Thyroid gland (tissue), 4 donors: ENCODE results near the gene INPP5K.

Experiments
- POLR2A ChIP-seq, 2 donors: fragments of 450-650 bp; IDR thresholded peaks; one replicate each; pipeline ENCODE4 v1.6.1; 2017; ENCODE audit warnings: antibody characterized with exemption in 2 of 2, mild to moderate bottlenecking in 2 of 2, moderate library complexity in 1 of 2
- TF ChIP-seq, protein P1 (sequence below), 6 experiments: fragments of 200-600 bp in 3 of 6; fragments of 450-650 bp in 3 of 6; sonication (generic) in 3 of 6; IDR thresholded peaks; one replicate each; pipeline ENCODE4 v1.5.1; 2016 to 2019; ENCODE audit warnings: antibody characterized with exemption in 6 of 6, mild to moderate bottlenecking in 2 of 6, inconsistent platforms in 1 of 6, moderate library complexity in 1 of 6

DNA sequence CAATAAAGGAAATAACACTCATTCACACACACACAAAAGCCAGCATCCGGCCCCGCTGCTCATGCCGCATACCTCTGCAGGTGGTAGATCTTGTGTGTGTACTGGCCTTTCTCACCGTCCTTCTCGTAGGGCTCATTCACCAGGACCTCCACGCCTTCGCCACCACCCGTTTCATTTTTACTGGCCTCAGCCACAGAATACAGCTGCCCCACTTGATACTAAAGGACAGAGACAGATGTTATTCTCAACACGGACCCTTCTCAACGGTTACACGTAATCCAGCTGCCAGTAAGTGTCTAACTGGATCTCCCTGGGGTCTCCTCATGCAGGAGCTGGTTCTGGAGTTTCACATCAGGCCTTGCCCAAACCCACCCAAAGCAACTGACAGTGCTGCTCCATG is 36.5 kb upstream of the INPP5K start:
- TF ChIP-seq POLR2A (IDR thresholded peaks at IDR 0.05), result no peak
- TF ChIP-seq, protein P1, sequence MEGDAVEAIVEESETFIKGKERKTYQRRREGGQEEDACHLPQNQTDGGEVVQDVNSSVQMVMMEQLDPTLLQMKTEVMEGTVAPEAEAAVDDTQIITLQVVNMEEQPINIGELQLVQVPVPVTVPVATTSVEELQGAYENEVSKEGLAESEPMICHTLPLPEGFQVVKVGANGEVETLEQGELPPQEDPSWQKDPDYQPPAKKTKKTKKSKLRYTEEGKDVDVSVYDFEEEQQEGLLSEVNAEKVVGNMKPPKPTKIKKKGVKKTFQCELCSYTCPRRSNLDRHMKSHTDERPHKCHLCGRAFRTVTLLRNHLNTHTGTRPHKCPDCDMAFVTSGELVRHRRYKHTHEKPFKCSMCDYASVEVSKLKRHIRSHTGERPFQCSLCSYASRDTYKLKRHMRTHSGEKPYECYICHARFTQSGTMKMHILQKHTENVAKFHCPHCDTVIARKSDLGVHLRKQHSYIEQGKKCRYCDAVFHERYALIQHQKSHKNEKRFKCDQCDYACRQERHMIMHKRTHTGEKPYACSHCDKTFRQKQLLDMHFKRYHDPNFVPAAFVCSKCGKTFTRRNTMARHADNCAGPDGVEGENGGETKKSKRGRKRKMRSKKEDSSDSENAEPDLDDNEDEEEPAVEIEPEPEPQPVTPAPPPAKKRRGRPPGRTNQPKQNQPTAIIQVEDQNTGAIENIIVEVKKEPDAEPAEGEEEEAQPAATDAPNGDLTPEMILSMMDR (IDR thresholded peaks at IDR 0.05), result no peak
